HepG2 (cell line): ENCODE measurements around the gene FSIP1. TPM values are rescaled to one million over a fixed set of nuclear protein-coding genes. Genes with fewer than 3 reads are reported as not detected.

ENCODE experiments used
- ATAC-seq: fragments of 200-7000 bp; cut with Tn5 transposase; 3 replicates; pipeline ENCODE4 v1.9.1; 2020; ENCODE audit warnings: mild to moderate bottlenecking, moderate library complexity
- BruUV-seq: library from RNA; stranded (reverse); fragments of 400-500 nt; replicated peaks from 2 replicates; lab custom pipeline; 2021; lab: Mats Ljungman, UMichigan
- CTCF ChIA-PET: fragments of 300-600 bp; formaldehyde crosslinking; extraction: SDS; loops from one replicate; lab custom pipeline; 2021; ENCODE audit warnings: low total read pairs, inconsistent platforms, low intra/inter-chr PET ratio; lab: Yijun Ruan, JAX
- POLR2A ChIA-PET: fragments of 350-600 bp; sonication (Branson Sonifier 250); formaldehyde crosslinking; loops from one replicate; lab custom pipeline; 2020; ENCODE audit warnings: antibody characterized with exemption, inconsistent platforms; lab: Yijun Ruan, JAX
- DNase-seq: peaks from one replicate; pipeline ENCODE4 v3.0.0-alpha.2; 2015; ENCODE audit warnings: low spot score
- FAIRE-seq: peaks from 3 replicates; lab custom pipeline; 2011; peaks lifted over from hg19 to GRCh38; lab: Jason Lieb, UNC
- H2AFZ ChIP-seq: one replicate; pipeline ENCODE4 v1.6.1; 2011; ENCODE audit warnings: low read length, inconsistent platforms
- H3K27ac ChIP-seq: fragments of 300-600 bp; 3 replicates; pipeline ENCODE4 v1.8.0; 2011; ENCODE audit warnings: mixed run types, mild to moderate bottlenecking, mixed read lengths, low read length, inconsistent platforms; ENCODE audit not compliant: insufficient read depth; ENCODE audit errors: extremely low read length
- H3K27me3 ChIP-seq, 2 experiments: fragments of 200-600 bp in 1 of 2; 2 replicates in 1 of 2; 3 replicates in 1 of 2; pipeline versions ENCODE4 v1.6.0 to v1.8.0; 2011; ENCODE audit warnings: low read length in 2 of 2, mild to moderate bottlenecking in 2 of 2, moderate library complexity in 2 of 2, inconsistent platforms in 1 of 2; ENCODE audit not compliant: insufficient read depth in 2 of 2, control insufficient read depth in 1 of 2
- H3K36me3 ChIP-seq, 2 experiments: fragments of 200-600 bp in 1 of 2; replicated peaks in 1 of 2; 2 replicates in 1 of 2; 3 replicates in 1 of 2; pipeline versions ENCODE4 v1.5.1 to v1.8.0; 2011; ENCODE audit warnings: low read length in 2 of 2, inconsistent platforms in 1 of 2; ENCODE audit not compliant: insufficient read depth in 2 of 2, control insufficient read depth in 1 of 2
- H3K4me1 ChIP-seq: 2 replicates; pipeline ENCODE4 v1.5.1; 2012; ENCODE audit warnings: low read length, inconsistent platforms; ENCODE audit not compliant: insufficient read depth
- H3K4me2 ChIP-seq: 2 replicates; pipeline ENCODE4 v1.6.0; 2011; ENCODE audit warnings: low read depth, low read length, inconsistent platforms
- H3K4me3 ChIP-seq, 3 experiments: fragments of 200-600 bp in 1 of 3; sonication (generic), shearing (Covaris generic) in 1 of 3; replicated peaks in 1 of 3; 2 replicates each; pipeline ENCODE4 v1.5.1; 2011 to 2016; ENCODE audit warnings: low read length in 3 of 3, inconsistent platforms in 2 of 3, low read depth in 2 of 3, mild to moderate bottlenecking in 2 of 3, control low read depth in 1 of 3, mixed read lengths in 1 of 3; ENCODE audit not compliant: insufficient read depth in 1 of 3
- H3K79me2 ChIP-seq: one replicate; pipeline ENCODE4 v1.6.1; 2011; ENCODE audit warnings: low read length, inconsistent platforms; ENCODE audit not compliant: insufficient read depth
- H3K9ac ChIP-seq: 2 replicates; pipeline ENCODE4 v1.6.0; 2011; ENCODE audit warnings: mild to moderate bottlenecking, low read depth, low read length, inconsistent platforms; ENCODE audit not compliant: insufficient read depth
- H3K9me3 ChIP-seq: 2 replicates; pipeline ENCODE4 v1.5.1; 2012; ENCODE audit warnings: mild to moderate bottlenecking, low read length
- H4K20me1 ChIP-seq: 2 replicates; pipeline ENCODE4 v1.6.0; 2011; ENCODE audit warnings: inconsistent platforms, mild to moderate bottlenecking, low read length, moderate library complexity; ENCODE audit not compliant: insufficient read depth
- BCL3 ChIP-seq: sonication (generic); formaldehyde crosslinking; IDR thresholded peaks from 2 replicates; pipeline ENCODE4 v1.5.1; 2020; ENCODE audit warnings: mild to moderate bottlenecking, missing genetic modification reagents, moderate library complexity
- ISX ChIP-seq: sonication (generic); formaldehyde crosslinking; conservative IDR thresholded peaks from 2 replicates; pipeline ENCODE4 v1.5.0; 2020; ENCODE audit warnings: missing genetic modification reagents
- KDM5A ChIP-seq: fragments of 200-600 bp; sonication (generic); IDR thresholded peaks from 2 replicates; pipeline ENCODE4 v1.7.0; 2018; ENCODE audit warnings: antibody characterized with exemption, mild to moderate bottlenecking, low read length, borderline replicate concordance
- KLF16 ChIP-seq, 2 experiments: sonication (generic) in 1 of 2; formaldehyde crosslinking in 1 of 2; IDR thresholded peaks; 2 replicates each; pipeline versions ENCODE4 v1.6.1 to v1.8.0; 2016 to 2023; ENCODE audit warnings: missing genetic modification reagents in 2 of 2, missing compliant biosample characterization in 1 of 2
- MTF2 ChIP-seq: sonication (generic); formaldehyde crosslinking; IDR thresholded peaks from 2 replicates; pipeline ENCODE4 v1.5.0; 2020; ENCODE audit warnings: missing genetic modification reagents, borderline replicate concordance
- NR2C2 ChIP-seq: sonication (generic); formaldehyde crosslinking; IDR thresholded peaks from 2 replicates; pipeline ENCODE4 v1.4.0; 2020; ENCODE audit warnings: missing genetic modification reagents, mild to moderate bottlenecking, moderate library complexity, borderline replicate concordance
- NR3C1 ChIP-seq: sonication (generic); formaldehyde crosslinking; IDR thresholded peaks from 2 replicates; pipeline ENCODE4 v1.4.0; 2020; ENCODE audit warnings: missing genetic modification reagents
- RARG ChIP-seq: sonication (generic); formaldehyde crosslinking; IDR thresholded peaks from 2 replicates; pipeline ENCODE4 v1.4.0; 2020; ENCODE audit warnings: low read depth, mild to moderate bottlenecking, missing genetic modification reagents
- RBM22 ChIP-seq: fragments of 200-400 bp; formaldehyde crosslinking; optimal IDR thresholded peaks from 2 replicates; pipeline ENCODE3; 2017; ENCODE audit warnings: mild to moderate bottlenecking, low read length, moderate library complexity
- SMARCE1 ChIP-seq: fragments of 450-650 bp; IDR thresholded peaks from 2 replicates; pipeline ENCODE4 v1.6.1; 2017; ENCODE audit warnings: borderline replicate concordance
- TSC22D2 ChIP-seq: sonication (generic); formaldehyde crosslinking; IDR thresholded peaks from 2 replicates; pipeline ENCODE4 v1.5.1; 2020; ENCODE audit warnings: missing genetic modification reagents, mild to moderate bottlenecking, borderline replicate concordance
- U2AF1 ChIP-seq: fragments of 200-400 bp; formaldehyde crosslinking; optimal IDR thresholded peaks from 2 replicates; pipeline ENCODE3; 2017; ENCODE audit warnings: mild to moderate bottlenecking, low read depth, low read length
- ZBTB26 ChIP-seq: IDR thresholded peaks from 2 replicates; pipeline ENCODE4 v1.6.1; 2016; ENCODE audit warnings: missing compliant biosample characterization, missing genetic modification reagents, borderline replicate concordance
- ZFP36 ChIP-seq: fragments of 150-350 bp; IDR thresholded peaks from 2 replicates; pipeline ENCODE4 v1.6.1; 2018; ENCODE audit warnings: borderline replicate concordance, low read length, low read depth; ENCODE audit not compliant: partially characterized antibody
- ZNF350 ChIP-seq: sonication (generic); formaldehyde crosslinking; IDR thresholded peaks from 2 replicates; pipeline ENCODE4 v1.4.0; 2020; ENCODE audit warnings: mild to moderate bottlenecking, low read depth, missing genetic modification reagents, borderline replicate concordance
- ZNF569 ChIP-seq: sonication (generic); formaldehyde crosslinking; IDR thresholded peaks from 2 replicates; pipeline ENCODE4 v1.5.0; 2020; ENCODE audit warnings: mild to moderate bottlenecking, missing genetic modification reagents, moderate library complexity, borderline replicate concordance
- ZNF598 ChIP-seq: sonication (generic); formaldehyde crosslinking; IDR thresholded peaks from 2 replicates; pipeline ENCODE4 v1.5.1; 2020; ENCODE audit warnings: mild to moderate bottlenecking, missing genetic modification reagents, borderline replicate concordance
- WGBS: methylation state at CpG from one replicate; pipeline ENCODE4 v1.1.6; 2017; ENCODE audit warnings: low lambda C conversion rate; 5-methylcytosine and 5-hydroxymethylcytosine counted together
- in situ Hi-C: cut with HindIII; loops from 2 replicates; pipeline ENCODE4 v1.10.0; 2017; ENCODE audit warnings: low pct_unique_long_range_greater_than_20kb; ENCODE audit not compliant: extremely low pct_ligation_motif_present
- intact Hi-C: fragments of 100-400 bp; cut with micrococcal nuclease; formaldehyde crosslinking; loops from one replicate; pipeline ENCODE4 v1.10.0; 2022; ENCODE audit not compliant: unreplicated experiment
- polyA plus RNA-seq, 8 experiments: library from polyadenylated mRNA; depleted of rRNA in 3 of 8; stranded (reverse) in 7 of 8; unstranded in 1 of 8; fragments of >200 nt; fragmentation: Illumina TruSeq in 4 of 8; extraction: Trizol in 4 of 8; gene quantifications; 2 replicates each; pipeline versions ENCODE4 v1.2.1 to v1.2.3, GENCODE V29; 2011 to 2016; ENCODE audit warnings: low read depth in 4 of 8, missing spikeins in 1 of 8, mixed read lengths in 1 of 8; ENCODE audit not compliant: insufficient read depth in 1 of 8
- total RNA-seq, 5 experiments: library from RNA; depleted of rRNA; stranded (reverse); fragments of >200 nt; fragmentation: Illumina TruSeq; extraction: Trizol; gene quantifications; 2 replicates each; pipeline ENCODE4 v1.2.3, GENCODE V29; 2016; ENCODE audit warnings: low read depth in 1 of 5
- TF ChIP-seq, protein P1 (sequence below): sonication (generic); formaldehyde crosslinking; IDR thresholded peaks from 2 replicates; pipeline ENCODE4 v1.5.0; 2020; ENCODE audit warnings: mild to moderate bottlenecking, missing genetic modification reagents
- TF ChIP-seq, protein P2 (sequence below): sonication (generic); formaldehyde crosslinking; IDR thresholded peaks from 2 replicates; pipeline ENCODE4 v1.5.1; 2020; ENCODE audit warnings: mild to moderate bottlenecking, missing genetic modification reagents, borderline replicate concordance

FSIP1 gene
- total and polyA plus RNA-seq, 2 of the 13 experiments (the other 11 are each of a cell fraction or from before 2014, with no cell fraction given): 0.18 TPM; not detected in 1

GRCh38 chr15:39556461-39556860 lies 226.2 kb downstream of the FSIP1 start:
- Histone ChIP-seq H3K4me3 (no peak overlapping the region), H3K9me3 (no peaks in the 10 kb centered on the region), H4K20me1 (no peaks in the 10 kb centered on the region), H3K27me3 (no peaks in the 10 kb centered on the region), H3K4me1 (no peaks in the 10 kb centered on the region), H3K9ac (no peak overlapping the region), H3K36me3 (no peaks in the 10 kb centered on the region), H3K27ac (no peak overlapping the region), H3K4me2 (no peak overlapping the region), H3K79me2 (no peaks in the 10 kb centered on the region), H2AFZ (no peak overlapping the region)
- FAIRE-seq: no peak
- POLR2A ChIA-PET: no interaction called here
- in situ Hi-C loops: no loop called here
- TF ChIP-seq ZNF598 (no peak), ISX (CRISPR knock-in tag) (no peak), NR3C1 (CRISPR knock-in tag) (no peak), SMARCE1 (no peak), ZFP36 (no peak), MTF2 (CRISPR knock-in tag) (no peak), TSC22D2 (CRISPR knock-in tag) (no peak), KLF16 (CRISPR knock-in tag; IDR thresholded peaks at IDR 0.05) (no peak), ZNF350 (no peak), ZNF569 (CRISPR knock-in tag) (no peak), BCL3 (CRISPR knock-in tag) (no peak), NR2C2 (CRISPR knock-in tag) (no peak), RARG (CRISPR knock-in tag) (no peak), KDM5A (no peak), U2AF1 (no peak), ZBTB26 (CRISPR knock-in tag) (no peak), RBM22 (no peak)
- TF ChIP-seq, protein P1, sequence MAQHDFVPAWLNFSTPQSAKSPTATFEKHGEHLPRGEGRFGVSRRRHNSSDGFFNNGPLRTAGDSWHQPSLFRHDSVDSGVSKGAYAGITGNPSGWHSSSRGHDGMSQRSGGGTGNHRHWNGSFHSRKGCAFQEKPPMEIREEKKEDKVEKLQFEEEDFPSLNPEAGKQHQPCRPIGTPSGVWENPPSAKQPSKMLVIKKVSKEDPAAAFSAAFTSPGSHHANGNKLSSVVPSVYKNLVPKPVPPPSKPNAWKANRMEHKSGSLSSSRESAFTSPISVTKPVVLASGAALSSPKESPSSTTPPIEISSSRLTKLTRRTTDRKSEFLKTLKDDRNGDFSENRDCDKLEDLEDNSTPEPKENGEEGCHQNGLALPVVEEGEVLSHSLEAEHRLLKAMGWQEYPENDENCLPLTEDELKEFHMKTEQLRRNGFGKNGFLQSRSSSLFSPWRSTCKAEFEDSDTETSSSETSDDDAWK (CRISPR knock-in tag): no peak
- TF ChIP-seq, protein P2, sequence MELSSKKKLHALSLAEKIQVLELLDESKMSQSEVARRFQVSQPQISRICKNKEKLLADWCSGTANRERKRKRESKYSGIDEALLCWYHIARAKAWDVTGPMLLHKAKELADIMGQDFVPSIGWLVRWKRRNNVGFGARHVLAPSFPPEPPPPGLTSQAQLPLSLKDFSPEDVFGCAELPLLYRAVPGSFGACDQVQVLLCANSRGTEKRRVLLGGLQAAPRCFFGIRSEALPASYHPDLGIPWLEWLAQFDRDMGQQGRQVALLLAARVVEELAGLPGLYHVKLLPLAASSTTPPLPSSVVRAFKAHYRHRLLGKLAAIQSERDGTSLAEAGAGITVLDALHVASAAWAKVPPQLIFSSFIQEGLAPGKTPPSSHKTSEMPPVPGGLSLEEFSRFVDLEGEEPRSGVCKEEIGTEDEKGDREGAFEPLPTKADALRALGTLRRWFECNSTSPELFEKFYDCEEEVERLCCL: no peak
- BruUV-seq: no TSS peak
- WGBS: 34% methylated on average over 7 of the region's 7 CpGs
- DNase-seq: no peak
- CTCF ChIA-PET: no interaction called here
- intact Hi-C loops: no loop called here
- no peak for ATAC-seq
